PC-9 (cell line): Measurements from ENCODE around the gene IFT122. TPM values are rescaled to one million over a fixed set of nuclear protein-coding genes. Genes with fewer than 3 reads are reported as not detected.
A peak's percentile ranks its signal among the peaks of the same experiment; 100 is the strongest.

Experiments
- BruUV-seq: library from RNA; stranded (reverse); fragments of 400-500 nt; replicated peaks from 2 replicates; lab custom pipeline; 2021; lab: Mats Ljungman, UMichigan
- CTCF ChIA-PET: fragments of 300-600 bp; sonication (Branson Sonifier 250); formaldehyde crosslinking; loops from one replicate; lab custom pipeline; 2022; ENCODE audit warnings: antibody characterized with exemption; lab: Charles Lee
- POLR2A ChIA-PET: fragments of 300-600 bp; sonication (Branson Sonifier 250); formaldehyde crosslinking; loops from one replicate; lab custom pipeline; 2022; ENCODE audit warnings: antibody characterized with exemption; ENCODE audit not compliant: unreplicated experiment; lab: Charles Lee
- DNase-seq, 2 experiments: peaks; one replicate each; pipeline versions ENCODE4 v3.0.0 to v3.0.0-alpha.2; 2015 to 2022; ENCODE audit warnings: mixed read lengths in 1 of 2
- H2AFZ ChIP-seq: fragments of 200-600 bp; sonication (generic); 2 replicates; pipeline ENCODE4 v1.8.1; 2017; ENCODE audit warnings: antibody characterized with exemption
- H3F3A ChIP-seq: fragments of 200-600 bp; sonication (generic); 2 replicates; pipeline ENCODE4 v1.8.1; 2017; ENCODE audit warnings: antibody characterized with exemption, mild to moderate bottlenecking, low read depth; ENCODE audit not compliant: insufficient read depth
- H3K27ac ChIP-seq: fragments of 200-600 bp; sonication (generic); 2 replicates; pipeline ENCODE4 v1.6.1; 2016; ENCODE audit warnings: mixed run types
- H3K27me3 ChIP-seq: fragments of 200-600 bp; sonication (generic); 2 replicates; pipeline ENCODE4 v1.6.1; 2016; ENCODE audit warnings: low read depth, mixed run types; ENCODE audit not compliant: insufficient read depth
- H3K36me3 ChIP-seq: fragments of 200-600 bp; sonication (generic); 2 replicates; pipeline ENCODE4 v1.6.1; 2016; ENCODE audit warnings: low read depth, mixed run types
- H3K4me1 ChIP-seq: fragments of 200-600 bp; sonication (generic); replicated peaks from 2 replicates; pipeline ENCODE4 v1.6.1; 2016; ENCODE audit warnings: mixed run types; ENCODE audit not compliant: insufficient read depth
- H3K4me2 ChIP-seq: fragments of 200-600 bp; sonication (generic); 2 replicates; pipeline ENCODE4 v1.6.1; 2017; ENCODE audit warnings: mixed run types
- H3K4me3 ChIP-seq: fragments of 200-600 bp; sonication (generic); 2 replicates; pipeline ENCODE4 v1.6.1; 2016; ENCODE audit warnings: mixed run types
- H3K79me2 ChIP-seq: fragments of 200-600 bp; sonication (generic); 2 replicates; pipeline ENCODE4 v1.6.1; 2017; ENCODE audit warnings: low read depth, mixed run types
- H3K9me2 ChIP-seq: fragments of 200-600 bp; sonication (generic); 2 replicates; pipeline ENCODE4 v1.8.1; 2017; ENCODE audit warnings: mild to moderate bottlenecking; ENCODE audit not compliant: insufficient read depth
- H3K9me3 ChIP-seq: fragments of 200-600 bp; sonication (generic); 2 replicates; pipeline ENCODE4 v1.8.1; 2016; ENCODE audit warnings: low read depth; ENCODE audit not compliant: insufficient read depth
- H4K20me1 ChIP-seq: fragments of 200-600 bp; sonication (generic); 2 replicates; pipeline ENCODE4 v1.8.1; 2017; ENCODE audit not compliant: insufficient read depth
- CTCF ChIP-seq: fragments of 200-600 bp; sonication (generic); conservative IDR thresholded peaks from 2 replicates; pipeline ENCODE4 v1.6.1; 2017; ENCODE audit warnings: mixed run types, antibody characterized with exemption, mild to moderate bottlenecking, moderate library complexity
- EZH2 ChIP-seq: fragments of 200-600 bp; sonication (generic); IDR thresholded peaks from 2 replicates; pipeline ENCODE4 v1.8.0; 2017; ENCODE audit warnings: antibody characterized with exemption, low read depth
- intact Hi-C: fragments of 100-400 bp; cut with micrococcal nuclease; formaldehyde crosslinking; loops from one replicate; pipeline ENCODE4 v1.10.0; 2022; ENCODE audit not compliant: unreplicated experiment
- total RNA-seq: library from RNA; stranded (reverse); gene quantifications from 2 replicates; pipeline ENCODE4 v1.2.3, GENCODE V29; 2021

Gene IFT122
- total RNA-seq, 1 experiment from 2014 or later, result 55.6 TPM

- intact Hi-C loops, result no loop called here
- Histone ChIP-seq H3F3A (peaks cover 26% of the 10 kb centered on the region; the same call in 1 of the 2 replicates), H3K79me2 (no peaks in the 10 kb centered on the region), H3K27me3 (no peaks in the 10 kb centered on the region), H3K36me3 (no peaks in the 10 kb centered on the region), H3K4me2 (no peak overlapping the region), H3K9me3 (no peaks in the 10 kb centered on the region), H2AFZ (no peak overlapping the region), H3K9me2 (no peaks in the 10 kb centered on the region), H3K4me3 (no peak overlapping the region), H4K20me1 (no peaks in the 10 kb centered on the region), H3K27ac (no peak overlapping the region), H3K4me1 (peaks cover 28% of the 10 kb centered on the region)
- peak in 1 of 2 experiments; percentile 17 for DNase-seq
- no TSS peak for BruUV-seq
- TF ChIP-seq CTCF, result no peak
- ChIA-PET CTCF (no interaction called here), POLR2A (no interaction called here)
Observed at GRCh38 chr3:129415378-129415777, 24.6 kb upstream of the IFT122 start.

GRCh38 chr3:129415830-129416229 is 24.2 kb upstream of the IFT122 start:
- Histone ChIP-seq H2AFZ (no peak overlapping the region), H3K4me3 (no peak overlapping the region), H3K9me2 (no peaks in the 10 kb centered on the region), H3K4me2 (no peak overlapping the region), H3K36me3 (no peaks in the 10 kb centered on the region), H3F3A (peaks cover 26% of the 10 kb centered on the region; the same call in 1 of the 2 replicates), H3K9me3 (no peaks in the 10 kb centered on the region), H3K4me1 (peaks cover 28% of the 10 kb centered on the region), H3K27ac (no peak overlapping the region), H3K27me3 (no peaks in the 10 kb centered on the region), H4K20me1 (no peaks in the 10 kb centered on the region), H3K79me2 (no peaks in the 10 kb centered on the region)
- no peak for DNase-seq
- intact Hi-C loops, result no loop called here
- no TSS peak for BruUV-seq
- TF ChIP-seq EZH2 (no peak), CTCF (no peak)
- ChIA-PET CTCF (no interaction called here), POLR2A (no interaction called here)

GRCh38 chr3:129416415-129416814 is 23.6 kb upstream of the IFT122 start:
- Histone ChIP-seq H2AFZ (no peak overlapping the region), H3K9me2 (no peaks in the 10 kb centered on the region), H3K79me2 (no peaks in the 10 kb centered on the region), H3F3A (peaks cover 26% of the 10 kb centered on the region; the same call in 1 of the 2 replicates), H3K4me2 (no peak overlapping the region), H3K27ac (no peak overlapping the region), H3K4me3 (no peak overlapping the region), H3K36me3 (no peaks in the 10 kb centered on the region), H4K20me1 (no peaks in the 10 kb centered on the region), H3K9me3 (no peaks in the 10 kb centered on the region), H3K4me1 (peaks cover 28% of the 10 kb centered on the region), H3K27me3 (no peaks in the 10 kb centered on the region)
- no TSS peak for BruUV-seq
- DNase-seq, result no peak
- ChIA-PET POLR2A (no interaction called here), CTCF (no interaction called here)
- intact Hi-C loops, result no loop called here
- no peak for TF ChIP-seq EZH2
- no peak for TF ChIP-seq CTCF
